Stimulated activated CD4-positive, alpha-beta T cell treated with anti-CD3 and anti-CD28 coated beads, TNF-alpha, amount 100 ng/mL, for 48 hours (primary cell): Measurements from ENCODE around the gene JPH3.

Experiments
- DNase-seq, 3 donors: peaks; one replicate each; pipeline ENCODE4 v3.0.0-alpha.2; 2020; ENCODE audit warnings: low read depth in 3 of 3

JPH3 gene

DNA sequence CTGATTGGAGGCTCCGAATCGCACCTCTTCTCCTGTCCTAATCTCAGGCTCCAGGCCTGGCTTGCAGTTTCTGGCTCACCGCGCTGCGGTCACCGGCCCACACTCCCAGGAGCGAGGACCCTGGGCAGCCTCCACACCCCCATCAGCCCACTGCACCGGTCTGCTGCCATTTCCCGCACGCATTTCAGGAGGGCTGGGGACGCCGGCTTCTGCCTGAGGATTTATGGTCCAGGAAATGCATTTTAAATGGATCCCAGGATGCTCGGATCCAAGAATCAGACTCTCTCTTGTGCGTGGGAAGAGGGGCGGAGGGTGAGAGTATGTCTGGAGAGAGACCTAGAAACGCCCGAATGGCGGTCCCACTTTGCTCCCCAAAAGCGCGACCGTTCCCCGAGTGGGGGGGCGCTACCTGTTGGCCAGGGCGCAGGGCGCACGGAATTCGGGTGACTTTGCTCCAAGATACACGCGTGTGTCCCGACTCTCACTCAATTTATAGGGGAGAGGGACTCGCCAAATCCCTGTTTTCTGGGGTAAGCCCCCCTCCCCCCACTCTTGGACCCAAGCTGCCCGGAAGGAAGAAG is 817 bp upstream of the JPH3 start:
- DNase-seq = no peak

GRCh38 chr16:87602821-87603683 is 744 bp downstream of the JPH3 start:
- DNase-seq = no peak

DNA sequence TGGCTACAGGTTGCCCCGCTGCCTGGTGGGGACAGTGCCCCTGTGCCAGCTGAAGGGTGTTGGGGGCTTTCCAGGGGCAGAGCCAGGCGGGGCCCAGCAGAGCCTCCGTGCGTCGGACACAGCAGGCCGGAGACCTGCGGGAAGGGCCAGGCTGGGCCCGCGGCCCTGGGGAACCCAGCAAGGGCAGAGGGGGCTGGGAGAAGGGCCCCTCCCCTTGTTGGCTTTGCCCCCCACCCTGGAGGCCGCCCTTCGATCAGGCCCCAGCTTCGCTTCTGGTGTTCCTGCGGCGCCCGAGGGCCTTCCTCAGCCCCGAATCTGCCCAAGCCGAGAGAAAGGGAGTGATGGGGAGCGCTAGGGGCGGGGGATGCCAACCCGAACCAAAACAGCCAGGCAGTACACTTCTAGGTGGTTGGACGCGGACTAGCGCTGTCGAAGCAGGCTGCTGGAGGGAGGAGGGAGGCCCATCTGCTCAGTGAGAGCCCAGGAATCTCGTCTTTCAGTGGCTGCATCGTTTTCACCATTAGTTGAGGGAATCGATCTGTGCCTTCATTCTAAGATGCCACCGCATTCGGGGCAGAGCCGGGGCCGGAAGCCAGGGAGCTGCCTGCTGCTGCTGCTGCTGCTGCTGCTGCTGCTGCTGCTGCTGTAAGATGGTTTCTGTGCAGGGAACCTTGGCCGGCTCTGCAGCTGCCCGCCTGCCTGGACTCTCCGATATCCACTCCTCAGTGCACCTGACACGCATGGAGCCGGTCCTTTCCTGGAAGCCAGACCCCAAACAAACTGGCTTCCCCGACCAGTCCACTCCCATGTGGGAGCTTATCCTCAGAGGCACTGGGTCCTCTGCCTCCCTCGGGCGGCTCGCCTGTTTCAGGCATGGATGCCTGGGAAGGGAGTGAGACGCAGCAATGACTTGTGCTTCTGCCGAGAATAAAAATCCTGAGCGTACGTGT is 1.7 kb downstream of the JPH3 start:
- DNase-seq = no peak

GRCh38 chr16:87604634-87605111 is 2.4 kb downstream of the JPH3 start:
- DNase-seq = no peak

GRCh38 chr16:87607223-87607622 is 4.9 kb downstream of the JPH3 start:
- DNase-seq = no peak

DNA sequence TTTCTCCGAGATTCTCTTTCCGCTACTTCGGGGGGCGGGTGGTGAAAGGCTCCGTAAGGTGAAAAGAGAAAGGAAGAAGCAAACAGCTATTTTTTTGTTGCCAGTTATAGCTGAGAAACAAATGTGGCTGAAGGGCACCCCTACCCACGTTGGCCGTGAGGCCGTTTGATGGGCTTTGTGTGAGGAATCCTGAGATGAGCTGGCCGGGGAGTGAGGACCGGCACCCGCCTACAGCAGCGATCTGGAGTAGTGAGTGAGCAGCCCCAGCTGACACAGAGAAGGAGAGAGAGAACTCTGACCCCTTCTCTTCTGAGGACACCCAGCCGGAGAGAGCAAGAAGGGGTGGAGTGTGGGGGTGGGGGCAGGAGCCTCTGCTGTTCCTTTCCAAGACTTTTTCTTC is 5.6 kb downstream of the JPH3 start:
- DNase-seq = no peak

- DNase-seq = peak; percentile 9 to 31 (median 12)
Observed at GRCh38 chr16:87608400-87608985, 6.2 kb downstream of the JPH3 start.

GRCh38 chr16:87610026-87610425 is 7.7 kb downstream of the JPH3 start:
- DNase-seq = no peak

DNA sequence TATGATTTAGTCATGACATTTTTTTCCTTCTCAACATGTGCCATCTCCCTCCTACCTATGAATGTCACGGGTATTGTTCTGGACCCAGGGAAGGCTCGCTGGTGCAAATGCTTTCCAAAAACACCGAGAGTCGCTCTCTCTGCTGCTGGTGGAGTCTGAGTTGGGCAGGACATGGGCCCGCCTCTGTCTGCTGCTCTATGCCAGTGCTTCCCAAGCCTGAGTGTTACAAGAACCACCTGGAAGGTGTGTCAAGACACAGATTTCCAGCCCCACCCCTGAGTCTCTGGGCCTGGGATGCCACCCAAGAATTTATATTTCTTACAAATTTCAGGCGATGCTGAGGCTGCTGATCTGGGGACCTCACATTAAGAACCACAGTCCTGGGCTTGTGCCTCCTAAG is 9.1 kb downstream of the JPH3 start:
- no peak for DNase-seq

DNA sequence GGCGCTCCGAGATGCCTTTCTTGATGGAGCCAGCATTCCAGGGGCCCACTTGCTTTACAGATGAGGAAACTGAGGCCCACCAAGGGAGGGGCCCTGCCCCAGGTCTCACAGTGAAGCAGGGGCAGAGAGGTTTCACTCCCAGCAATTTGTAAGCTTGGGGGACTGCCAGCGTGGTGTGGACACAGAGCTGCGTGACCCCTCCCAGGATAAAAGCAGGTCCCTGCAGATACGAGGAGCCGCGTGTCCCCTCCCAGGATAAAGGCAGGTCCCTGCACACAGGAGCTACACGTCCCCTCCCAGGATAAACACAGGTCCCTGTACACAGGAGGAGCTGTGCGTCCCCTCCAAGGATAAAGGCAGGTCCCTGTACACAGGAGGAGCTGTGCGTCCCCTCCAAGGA is 11.7 kb downstream of the JPH3 start:
- no peak for DNase-seq

DNA sequence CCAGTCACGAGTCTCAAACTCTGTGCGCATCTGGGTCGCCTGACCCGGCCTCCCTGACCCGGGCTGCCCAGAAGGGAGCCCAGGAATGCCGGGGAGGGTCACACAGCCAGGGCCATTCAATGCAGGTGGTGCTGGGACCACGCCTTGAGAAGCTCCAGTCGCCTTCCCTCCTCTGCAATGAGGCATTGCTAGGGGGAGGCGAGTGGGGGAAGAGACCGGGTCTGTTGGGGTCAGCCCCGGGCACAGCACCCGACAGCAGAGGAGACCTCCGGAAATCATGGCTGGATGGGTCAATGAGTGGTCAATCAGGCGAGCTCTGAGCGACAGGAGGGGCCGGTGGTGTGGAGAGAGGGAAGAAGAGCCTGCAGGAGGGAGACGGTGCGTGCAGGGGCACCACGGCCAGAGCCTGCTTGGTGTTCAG is 13.3 kb downstream of the JPH3 start:
- no peak for DNase-seq

DNA sequence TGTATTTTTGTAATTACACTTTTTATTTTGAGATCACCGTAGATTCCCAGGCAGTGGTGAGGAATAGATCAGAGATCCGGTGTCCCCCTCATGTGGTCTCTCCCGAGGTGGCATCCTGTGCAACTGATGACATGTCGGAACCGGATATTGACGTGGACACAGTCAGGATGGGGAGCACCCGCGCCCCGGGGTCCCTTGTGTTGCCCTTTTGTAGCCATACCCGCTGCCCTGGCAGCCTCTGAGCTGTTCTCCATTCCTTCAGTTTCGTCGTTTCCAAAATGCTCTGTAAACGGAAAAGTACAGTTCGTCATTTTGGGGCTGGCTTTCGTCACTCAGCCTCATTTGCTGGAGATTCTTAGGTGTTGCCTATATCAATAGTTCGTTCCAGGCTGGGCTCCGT is 14.2 kb downstream of the JPH3 start:
- DNase-seq = no peak

- DNase-seq = no peak
Observed at GRCh38 chr16:87618216-87618615, 15.9 kb downstream of the JPH3 start.

DNA sequence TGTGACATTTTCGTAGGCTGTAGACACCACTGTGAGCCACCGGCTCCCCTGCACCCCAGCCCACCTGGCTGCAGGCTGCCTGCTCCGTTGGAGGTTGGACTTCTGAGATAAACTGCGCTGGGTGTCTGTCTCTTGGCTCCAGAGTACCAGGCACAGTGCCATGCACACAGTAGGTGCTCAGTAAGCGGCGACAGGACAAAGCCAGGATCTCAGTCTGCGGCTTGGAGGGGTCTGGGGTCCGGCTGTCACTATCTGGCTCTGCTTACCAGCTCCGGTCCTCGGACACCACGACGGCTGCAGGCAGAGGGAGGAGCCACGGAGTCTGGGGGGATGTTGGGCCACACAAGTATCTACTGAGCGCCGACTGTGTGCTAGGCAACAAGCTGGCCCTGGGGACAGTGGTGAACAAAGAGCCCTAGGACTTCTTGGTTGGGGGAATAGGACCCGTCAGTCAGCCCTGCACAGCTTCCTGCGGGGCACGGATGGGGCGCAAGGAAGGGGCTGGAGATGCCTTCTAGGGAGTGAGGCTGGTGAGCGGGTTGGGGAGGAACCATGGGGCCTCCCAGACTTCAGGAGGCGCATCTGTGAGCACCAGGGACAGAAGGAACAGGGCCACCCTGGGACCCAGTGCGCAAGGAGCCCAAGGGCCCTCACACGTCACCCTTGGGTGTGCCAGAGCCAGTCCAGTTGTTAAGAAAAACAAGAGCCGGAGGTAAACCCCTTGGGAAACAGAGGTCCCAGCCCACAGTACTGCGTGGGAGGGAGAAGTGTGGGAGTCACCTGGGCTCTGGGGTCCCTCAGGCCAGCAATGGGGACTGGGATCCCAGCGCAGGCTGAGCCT is 17.3 kb downstream of the JPH3 start:
- no peak for DNase-seq

DNA sequence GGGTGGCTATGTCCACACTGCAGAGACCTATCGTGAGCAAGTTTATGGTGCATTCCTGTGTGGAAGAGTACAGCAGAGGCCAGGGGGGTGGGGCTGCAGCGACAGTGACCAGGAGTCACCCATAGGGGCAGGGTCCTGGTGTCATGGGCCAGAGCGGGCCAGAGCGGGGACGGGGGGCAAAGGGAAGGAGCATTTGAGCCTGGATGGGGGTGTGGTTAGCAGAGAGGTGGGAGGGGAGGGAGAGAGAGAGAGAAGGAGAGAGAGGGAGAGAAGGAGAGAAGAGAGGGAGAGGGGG is 17.8 kb downstream of the JPH3 start:
- DNase-seq = no peak

GRCh38 chr16:87621550-87621829 is 19.2 kb downstream of the JPH3 start:
- no peak for DNase-seq

- DNase-seq = no peak
Observed at GRCh38 chr16:87621976-87622713, 19.8 kb downstream of the JPH3 start.

DNA sequence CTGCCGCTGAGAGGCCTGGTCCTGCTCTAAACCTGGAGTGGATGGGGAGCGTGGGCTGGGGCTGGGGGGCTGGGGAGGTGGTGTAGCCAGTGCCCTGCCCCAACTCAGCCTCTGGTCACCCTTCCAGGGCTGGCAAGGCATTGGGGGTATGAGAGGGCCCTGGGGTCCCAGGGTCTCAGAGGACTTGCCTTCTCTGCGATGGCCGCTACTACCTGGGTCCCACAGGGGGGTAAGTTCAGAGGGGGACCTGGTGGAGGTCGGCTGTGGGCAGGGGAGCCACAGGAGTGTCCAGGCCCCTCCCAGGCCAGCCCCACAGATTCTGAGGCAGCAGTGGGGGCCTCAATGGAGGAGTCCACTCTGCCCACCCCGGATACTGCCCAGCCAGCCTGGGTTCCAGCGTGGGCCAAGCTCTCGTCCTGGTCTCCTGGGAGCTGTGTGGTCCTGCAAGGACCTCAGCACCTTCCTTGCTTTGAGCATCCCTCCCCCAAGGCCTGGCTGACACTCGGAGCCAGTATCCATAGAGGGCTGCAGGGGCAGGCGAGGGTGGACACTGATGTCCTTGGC is 20.5 kb downstream of the JPH3 start:
- DNase-seq = no peak

- no peak for DNase-seq
Observed at GRCh38 chr16:87625241-87625797, 23.0 kb downstream of the JPH3 start.

DNA sequence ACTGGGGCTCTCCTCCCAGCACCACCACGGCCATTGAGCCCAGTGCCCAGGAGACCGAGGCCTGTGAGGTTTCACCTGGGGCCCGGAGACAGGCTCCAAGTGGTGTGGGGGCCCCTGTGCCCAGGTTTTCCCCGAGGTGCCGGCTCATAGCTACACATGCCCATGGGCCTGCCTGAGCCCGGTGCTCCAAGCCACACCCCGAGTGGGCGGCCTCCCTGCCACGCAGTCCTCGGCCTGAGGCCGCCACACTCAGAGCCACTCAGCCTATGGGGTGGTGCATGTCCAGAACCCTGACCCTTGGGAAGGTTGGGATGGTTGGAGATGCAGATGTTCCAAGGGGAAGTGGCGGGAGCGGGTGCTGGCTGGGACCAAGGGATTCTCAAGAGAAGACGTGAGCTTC is 24.1 kb downstream of the JPH3 start:
- DNase-seq = no peak
